ENCODE results near the gene ITGB3BP. TPM values are rescaled to one million over a fixed set of nuclear protein-coding genes. Genes with fewer than 3 reads are reported as not detected.
A peak's percentile ranks its signal among the peaks of the same experiment; 100 is the strongest.

The ITGB3BP gene
- total RNA-seq, 2 experiments from 2014 or later, result 91.5 to 97.0 TPM

GRCh38 chr1:63524201-63524600 lies 1.2 kb upstream of the ITGB3BP start:
- TF ChIP-seq EZH2phosphoT487 (IDR thresholded peaks at IDR 0.05; ENCODE audit: borderline replicate concordance, low read depth, low read length), result no peak
- TF ChIP-seq, protein P1, sequence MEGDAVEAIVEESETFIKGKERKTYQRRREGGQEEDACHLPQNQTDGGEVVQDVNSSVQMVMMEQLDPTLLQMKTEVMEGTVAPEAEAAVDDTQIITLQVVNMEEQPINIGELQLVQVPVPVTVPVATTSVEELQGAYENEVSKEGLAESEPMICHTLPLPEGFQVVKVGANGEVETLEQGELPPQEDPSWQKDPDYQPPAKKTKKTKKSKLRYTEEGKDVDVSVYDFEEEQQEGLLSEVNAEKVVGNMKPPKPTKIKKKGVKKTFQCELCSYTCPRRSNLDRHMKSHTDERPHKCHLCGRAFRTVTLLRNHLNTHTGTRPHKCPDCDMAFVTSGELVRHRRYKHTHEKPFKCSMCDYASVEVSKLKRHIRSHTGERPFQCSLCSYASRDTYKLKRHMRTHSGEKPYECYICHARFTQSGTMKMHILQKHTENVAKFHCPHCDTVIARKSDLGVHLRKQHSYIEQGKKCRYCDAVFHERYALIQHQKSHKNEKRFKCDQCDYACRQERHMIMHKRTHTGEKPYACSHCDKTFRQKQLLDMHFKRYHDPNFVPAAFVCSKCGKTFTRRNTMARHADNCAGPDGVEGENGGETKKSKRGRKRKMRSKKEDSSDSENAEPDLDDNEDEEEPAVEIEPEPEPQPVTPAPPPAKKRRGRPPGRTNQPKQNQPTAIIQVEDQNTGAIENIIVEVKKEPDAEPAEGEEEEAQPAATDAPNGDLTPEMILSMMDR (conservative IDR thresholded peaks at IDR 0.05; ENCODE audit: low read length), result 0 out of 2 replicates have a peak, but pooled peaks have one; percentile 14
- POLR2A ChIA-PET, result interaction anchor here (0.7 to 1.7 kb wide), 3 partner anchors 13 to 119 kb away, joined by 3 to 6 read pairs (median 3); no protein-coding TSS in a partner anchor
- H4K20me1 ChIP-seq (ENCODE audit: insufficient read depth, low read length), result 0 out of 2 replicates have a peak, but pooled peaks cover 9% of the 10 kb centered on the region
- peak overlapping the region; percentile 91 for H2AFZ ChIP-seq (ENCODE audit: low read length)
- H3K36me3 ChIP-seq (ENCODE audit: insufficient read depth, low read length), result peaks cover 22% of the 10 kb centered on the region; the same call in 1 of the 2 replicates
- peak overlapping the region; percentile 82 for H3K27ac ChIP-seq (ENCODE audit: low read depth, low read length, poor library complexity, severe bottlenecking)
- H3K4me3 ChIP-seq (ENCODE audit: low read depth, low read length, poor library complexity, severe bottlenecking), result peak overlapping the region; percentile 95
- H3K9me2 ChIP-seq (ENCODE audit: insufficient read depth, low read length), result no peaks in the 10 kb centered on the region
- BruUV-seq (replicated peaks), result no TSS peak
- DNase-seq (ENCODE audit: low spot score), result peak; percentile 27
- H3K9me3 ChIP-seq (ENCODE audit: low read length), result no peaks in the 10 kb centered on the region
- intact Hi-C loops (cut with micrococcal nuclease; ENCODE audit: unreplicated experiment), result loop anchor here (5.0 to 10.0 kb wide), 3 partner anchors 301 to 1799 kb away; partner anchors contain the start of genes TM2D1 and USP1
- H3K4me2 ChIP-seq (ENCODE audit: low read length), result peak overlapping the region; percentile 90
- CTCF ChIA-PET (ENCODE audit: unreplicated experiment), result no interaction called here
- peaks cover 31% of the 10 kb centered on the region for H3K4me1 ChIP-seq (ENCODE audit: insufficient read depth, low read length, poor library complexity, severe bottlenecking)
- peaks cover 62% of the 10 kb centered on the region for H3K79me2 ChIP-seq (ENCODE audit: insufficient read depth, low read depth, low read length)

- peak overlapping the region; percentile 91 for H2AFZ ChIP-seq (ENCODE audit: low read length)
- peak overlapping the region; percentile 82 for H3K27ac ChIP-seq (ENCODE audit: low read depth, low read length, poor library complexity, severe bottlenecking)
- peak overlapping the region; percentile 90 for H3K4me2 ChIP-seq (ENCODE audit: low read length)
- TF ChIP-seq, protein P1 (conservative IDR thresholded peaks at IDR 0.05; ENCODE audit: low read length), result no peak
- TF ChIP-seq EZH2phosphoT487 (IDR thresholded peaks at IDR 0.05; ENCODE audit: borderline replicate concordance, low read depth, low read length), result no peak
- H3K9me2 ChIP-seq (ENCODE audit: insufficient read depth, low read length), result no peaks in the 10 kb centered on the region
- 0 out of 2 replicates have a peak, but pooled peaks cover 9% of the 10 kb centered on the region for H4K20me1 ChIP-seq (ENCODE audit: insufficient read depth, low read length)
- BruUV-seq (replicated peaks), result TSS peak; percentile 74
- ChIA-PET POLR2A (interaction anchor here (0.7 to 1.2 kb wide), 3 partner anchors 14 to 119 kb away, joined by 3 to 4 read pairs (median 4); no protein-coding TSS in a partner anchor), CTCF (ENCODE audit: unreplicated experiment) (interaction anchor here (1.0 kb wide), 1 partner anchor 15 kb away, joined by 3 read pairs; no protein-coding TSS in a partner anchor)
- H3K4me3 ChIP-seq (ENCODE audit: low read depth, low read length, poor library complexity, severe bottlenecking), result peak overlapping the region; percentile 95
- no peaks in the 10 kb centered on the region for H3K9me3 ChIP-seq (ENCODE audit: low read length)
- intact Hi-C loops (cut with micrococcal nuclease; ENCODE audit: unreplicated experiment), result loop anchor here (1.0 to 10.0 kb wide), 5 partner anchors 69 to 1799 kb away; partner anchors contain the start of genes PGM1, TM2D1 and USP1
- peaks cover 31% of the 10 kb centered on the region for H3K4me1 ChIP-seq (ENCODE audit: insufficient read depth, low read length, poor library complexity, severe bottlenecking)
- peaks cover 17% of the 10 kb centered on the region; the same call in 1 of the 2 replicates for H3K36me3 ChIP-seq (ENCODE audit: insufficient read depth, low read length)
- peaks cover 67% of the 10 kb centered on the region for H3K79me2 ChIP-seq (ENCODE audit: insufficient read depth, low read depth, low read length)
- DNase-seq (ENCODE audit: low spot score), result peak; percentile 21
Observed at GRCh38 chr1:63523738-63524137, 713 bp upstream of the ITGB3BP start.

- no TSS peak for BruUV-seq (replicated peaks)
- peaks cover 34% of the 10 kb centered on the region for H3K36me3 ChIP-seq (ENCODE audit: insufficient read depth, low read length)
- peaks cover 18% of the 10 kb centered on the region for H3K4me1 ChIP-seq (ENCODE audit: insufficient read depth, low read length, poor library complexity, severe bottlenecking)
- intact Hi-C loops (cut with micrococcal nuclease; ENCODE audit: unreplicated experiment), result no loop called here
- H3K9me2 ChIP-seq (ENCODE audit: insufficient read depth, low read length), result no peaks in the 10 kb centered on the region
- ChIA-PET CTCF (ENCODE audit: unreplicated experiment) (no interaction called here), POLR2A (interaction anchor here (0.7 kb wide), 2 partner anchors 648 to 893 kb away, joined by 4 to 5 read pairs; no protein-coding TSS in a partner anchor)
- peaks cover 86% of the 10 kb centered on the region for H3K79me2 ChIP-seq (ENCODE audit: insufficient read depth, low read depth, low read length)
- TF ChIP-seq EZH2phosphoT487 (IDR thresholded peaks at IDR 0.05; ENCODE audit: borderline replicate concordance, low read depth, low read length), result no peak
- TF ChIP-seq, protein P1 (conservative IDR thresholded peaks at IDR 0.05; ENCODE audit: low read length), result no peak
- no peak overlapping the region for H3K4me2 ChIP-seq (ENCODE audit: low read length)
- H4K20me1 ChIP-seq (ENCODE audit: insufficient read depth, low read length), result 0 out of 2 replicates have a peak, but pooled peaks cover 12% of the 10 kb centered on the region
- no peak overlapping the region for H2AFZ ChIP-seq (ENCODE audit: low read length)
- no peak for DNase-seq (ENCODE audit: low spot score)
- peaks cover 5% of the 10 kb centered on the region; the same call in 1 of the 2 replicates for H3K9me3 ChIP-seq (ENCODE audit: low read length)
- H3K4me3 ChIP-seq (ENCODE audit: low read depth, low read length, poor library complexity, severe bottlenecking), result no peak overlapping the region
- H3K27ac ChIP-seq (ENCODE audit: low read depth, low read length, poor library complexity, severe bottlenecking), result no peak overlapping the region
Observed at GRCh38 chr1:63516629-63517028, 6.4 kb downstream of the ITGB3BP start.

Data from OCI-LY7 (cell line).